H9 (cell line): ENCODE data around the gene BBS10. TPM values are rescaled to one million over a fixed set of nuclear protein-coding genes. Genes with fewer than 3 reads are reported as not detected.

Experiments used
- DNase-seq: peaks from one replicate; pipeline ENCODE4 v3.0.0-alpha.2; 2017
- H2AFZ ChIP-seq: one replicate; pipeline ENCODE4 v1.6.1; 2013; ENCODE audit warnings: mild to moderate bottlenecking, low read length, control low read depth, moderate library complexity
- H2AK5ac ChIP-seq: 2 replicates; pipeline ENCODE4 v1.6.1; 2013; ENCODE audit warnings: low read length, control low read depth, mixed read lengths; ENCODE audit not compliant: insufficient read length
- H2BK120ac ChIP-seq: one replicate; pipeline ENCODE4 v1.6.1; 2013; ENCODE audit warnings: low read depth, mild to moderate bottlenecking, low read length, control low read depth, inconsistent platforms; ENCODE audit not compliant: poor library complexity, severe bottlenecking
- H2BK12ac ChIP-seq: 2 replicates; pipeline ENCODE4 v1.6.1; 2013; ENCODE audit warnings: low read length, control low read depth, mixed read lengths, low read depth; ENCODE audit not compliant: insufficient read length
- H2BK15ac ChIP-seq: 2 replicates; pipeline ENCODE4 v1.6.1; 2013; ENCODE audit warnings: low read depth, low read length, control low read depth
- H2BK20ac ChIP-seq: one replicate; pipeline ENCODE4 v1.6.1; 2013; ENCODE audit warnings: low read depth, mild to moderate bottlenecking, low read length, control low read depth, inconsistent platforms; ENCODE audit not compliant: poor library complexity, severe bottlenecking
- H2BK5ac ChIP-seq: 2 replicates; pipeline ENCODE4 v1.6.1; 2013; ENCODE audit warnings: low read length, control low read depth, mixed read lengths; ENCODE audit not compliant: insufficient read length
- H3K14ac ChIP-seq: 2 replicates; pipeline ENCODE4 v1.6.1; 2013; ENCODE audit warnings: low read length, control low read depth; ENCODE audit not compliant: insufficient read depth
- H3K18ac ChIP-seq: 2 replicates; pipeline ENCODE4 v1.6.1; 2013; ENCODE audit warnings: low read depth, mild to moderate bottlenecking, mixed read lengths, low read length, control low read depth; ENCODE audit not compliant: insufficient read length
- H3K23ac ChIP-seq: 2 replicates; pipeline ENCODE4 v1.6.1; 2013; ENCODE audit warnings: low read length, control low read depth, mixed read lengths, low read depth; ENCODE audit not compliant: insufficient read length
- H3K23me2 ChIP-seq: 2 replicates; pipeline ENCODE4 v1.6.1; 2013; ENCODE audit warnings: low read depth, mild to moderate bottlenecking, mixed read lengths, low read length, control low read depth; ENCODE audit not compliant: insufficient read length, poor library complexity, severe bottlenecking
- H3K27ac ChIP-seq: 2 replicates; pipeline ENCODE4 v1.5.1; 2013; ENCODE audit warnings: low read length, control low read depth, mixed read lengths, low read depth; ENCODE audit not compliant: insufficient read length
- H3K27me3 ChIP-seq: 2 replicates; pipeline ENCODE4 v1.6.1; 2013; ENCODE audit warnings: low read length, control low read depth, inconsistent platforms; ENCODE audit not compliant: insufficient read depth
- H3K4ac ChIP-seq: 2 replicates; pipeline ENCODE4 v1.6.1; 2013; ENCODE audit warnings: low read depth, mild to moderate bottlenecking, control low read depth, inconsistent platforms, low read length, moderate library complexity
- H3K4me1 ChIP-seq: 2 replicates; pipeline ENCODE4 v1.6.1; 2013; ENCODE audit warnings: low read length, control low read depth, inconsistent platforms; ENCODE audit not compliant: insufficient read depth
- H3K4me2 ChIP-seq: 2 replicates; pipeline ENCODE4 v1.6.1; 2013; ENCODE audit warnings: low read length, control low read depth, mixed read lengths; ENCODE audit not compliant: insufficient read length, insufficient read depth
- H3K56ac ChIP-seq: 2 replicates; pipeline ENCODE4 v1.6.1; 2013; ENCODE audit warnings: low read depth, mild to moderate bottlenecking, mixed read lengths, low read length, control low read depth; ENCODE audit not compliant: insufficient read length
- H3K79me1 ChIP-seq: 2 replicates; pipeline ENCODE4 v1.6.1; 2013; ENCODE audit warnings: low read depth, mild to moderate bottlenecking, moderate library complexity, low read length, control low read depth, inconsistent platforms; ENCODE audit not compliant: insufficient read depth, poor library complexity, severe bottlenecking
- H3K79me2 ChIP-seq: 2 replicates; pipeline ENCODE4 v1.6.1; 2013; ENCODE audit warnings: low read length, control low read depth, inconsistent platforms; ENCODE audit not compliant: insufficient read depth
- H3K9ac ChIP-seq: 2 replicates; pipeline ENCODE4 v1.6.1; 2013; ENCODE audit warnings: low read length, control low read depth, mixed read lengths; ENCODE audit not compliant: insufficient read length; ENCODE audit errors: extremely low read depth
- H3K9me3 ChIP-seq: one replicate; pipeline ENCODE4 v1.6.1; 2013; ENCODE audit warnings: low read depth, low read length, inconsistent platforms; ENCODE audit not compliant: control insufficient read depth
- H3T11ph ChIP-seq: one replicate; pipeline ENCODE4 v1.6.1; 2013; ENCODE audit warnings: mild to moderate bottlenecking, low read length, control low read depth, inconsistent platforms
- H4K20me1 ChIP-seq: one replicate; pipeline ENCODE4 v1.6.1; 2013; ENCODE audit not compliant: control insufficient read depth, insufficient read length, insufficient read depth
- H4K5ac ChIP-seq: 2 replicates; pipeline ENCODE4 v1.6.1; 2013; ENCODE audit warnings: low read depth, mild to moderate bottlenecking, mixed read lengths, low read length, control low read depth; ENCODE audit not compliant: insufficient read length
- H4K8ac ChIP-seq: replicated peaks from 2 replicates; pipeline ENCODE4 v1.6.1; 2013; ENCODE audit warnings: low read length, control low read depth, mixed read lengths, low read depth; ENCODE audit not compliant: insufficient read length
- H4K91ac ChIP-seq: 2 replicates; pipeline ENCODE4 v1.6.1; 2013; ENCODE audit warnings: low read depth, mild to moderate bottlenecking, moderate library complexity, mixed read lengths, low read length, control low read depth; ENCODE audit not compliant: insufficient read length
- H3K27ac Mint-ChIP-seq, 3 experiments: 2 replicates in 2 of 3; 3 replicates in 1 of 3; pipeline ENCODE4 v1.8.0; 2020 to 2021; ENCODE audit warnings: mixed read lengths in 3 of 3, mild to moderate bottlenecking in 1 of 3, moderate library complexity in 1 of 3
- H3K27me3 Mint-ChIP-seq: 2 replicates; pipeline ENCODE4 v1.8.0; 2021; ENCODE audit warnings: low read depth, mild to moderate bottlenecking, moderate library complexity, mixed read lengths
- H3K36me3 Mint-ChIP-seq, 3 experiments: 2 replicates in 2 of 3; 3 replicates in 1 of 3; pipeline ENCODE4 v1.8.0; 2020 to 2021; ENCODE audit warnings: low read depth in 3 of 3, mixed read lengths in 3 of 3; ENCODE audit not compliant: insufficient read depth in 1 of 3
- H3K4me1 Mint-ChIP-seq, 2 experiments: 2 replicates each; pipeline ENCODE4 v1.8.0; 2020; ENCODE audit warnings: mixed read lengths in 2 of 2
- H3K4me3 Mint-ChIP-seq, 2 experiments: 2 replicates in 1 of 2; 3 replicates in 1 of 2; pipeline ENCODE4 v1.8.0; 2020 to 2021; ENCODE audit warnings: mild to moderate bottlenecking in 2 of 2, mixed read lengths in 2 of 2, moderate library complexity in 1 of 2
- H3K9me3 Mint-ChIP-seq, 2 experiments: 2 replicates in 1 of 2; 3 replicates in 1 of 2; pipeline ENCODE4 v1.8.0; 2020; ENCODE audit warnings: mild to moderate bottlenecking in 2 of 2, mixed read lengths in 2 of 2, moderate library complexity in 1 of 2
- WGBS: extraction: QIAGEN DNeasy Blood & Tissue Kit; methylation state at CpG from one replicate; pipeline ENCODE4 v1.1.7; 2013; ENCODE audit warnings: missing lambda C conversion rate, low lambda C conversion rate, mixed read lengths; ENCODE audit not compliant: insufficient read length; ENCODE audit errors: extremely low coverage; 5-methylcytosine and 5-hydroxymethylcytosine counted together
- total RNA-seq: library from RNA; stranded (reverse); gene quantifications from 2 replicates; pipeline ENCODE4 v1.2.1, GENCODE V29; 2021
- TF ChIP-seq, protein P1 (sequence below): fragments of 200-600 bp; sonication (generic); conservative IDR thresholded peaks from 3 replicates; pipeline ENCODE4 v1.8.0; 2021; ENCODE audit warnings: antibody characterized with exemption, mild to moderate bottlenecking

The BBS10 gene
- total RNA-seq, 1 experiment from 2014 or later, result 6.6 TPM

DNA sequence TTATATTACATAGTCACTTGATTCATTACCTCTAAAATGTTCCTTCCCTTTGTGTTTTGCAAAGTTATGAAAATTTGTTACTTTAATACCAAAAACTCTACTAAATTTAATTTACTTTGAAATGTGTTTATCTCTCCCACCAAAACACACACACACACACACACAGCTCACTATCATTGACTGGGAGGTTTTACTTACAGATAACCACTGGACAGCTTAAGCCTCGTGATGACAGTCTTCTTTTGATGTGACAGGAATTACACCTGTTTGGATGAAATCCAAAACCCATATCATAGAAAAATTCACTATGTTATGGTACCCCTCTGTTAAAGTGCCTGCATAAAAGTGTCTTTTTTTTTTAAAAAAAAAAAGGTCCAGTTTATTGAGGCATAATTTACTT is 15.6 kb downstream of the BBS10 start:
- H3K9me3 Mint-ChIP-seq, result peaks cover 0 to 6% of the 10 kb centered on the region in 2 experiments; a peak in 3 of 5 replicates
- no peak overlapping the region for H3K18ac ChIP-seq
- no peak overlapping the region for H3K27ac ChIP-seq

More for the DNA sequence above, 15.6 kb downstream of the BBS10 start:
- H4K20me1 ChIP-seq, result no peaks in the 10 kb centered on the region
- Mint-ChIP-seq H3K27me3 (no peaks in the 10 kb centered on the region), H3K27ac (no peak overlapping the region), H3K4me1 (peaks cover 3 to 7% of the 10 kb centered on the region in 2 experiments), H3K36me3 (no peaks in the 10 kb centered on the region), H3K4me3 (no peak overlapping the region)
- no peak overlapping the region for H2BK12ac ChIP-seq
- no peak overlapping the region for H2AK5ac ChIP-seq
- no peaks in the 10 kb centered on the region for H3K9me3 ChIP-seq
- H2BK120ac ChIP-seq, result no peak overlapping the region
- H4K5ac ChIP-seq, result no peak overlapping the region
- H2BK20ac ChIP-seq, result no peak overlapping the region
- H3K23ac ChIP-seq, result no peak overlapping the region
- H3T11ph ChIP-seq, result no peak overlapping the region
- H3K4ac ChIP-seq, result no peak overlapping the region
- H3K79me2 ChIP-seq, result no peaks in the 10 kb centered on the region
- no peak overlapping the region for H3K56ac ChIP-seq
- TF ChIP-seq, protein P1, sequence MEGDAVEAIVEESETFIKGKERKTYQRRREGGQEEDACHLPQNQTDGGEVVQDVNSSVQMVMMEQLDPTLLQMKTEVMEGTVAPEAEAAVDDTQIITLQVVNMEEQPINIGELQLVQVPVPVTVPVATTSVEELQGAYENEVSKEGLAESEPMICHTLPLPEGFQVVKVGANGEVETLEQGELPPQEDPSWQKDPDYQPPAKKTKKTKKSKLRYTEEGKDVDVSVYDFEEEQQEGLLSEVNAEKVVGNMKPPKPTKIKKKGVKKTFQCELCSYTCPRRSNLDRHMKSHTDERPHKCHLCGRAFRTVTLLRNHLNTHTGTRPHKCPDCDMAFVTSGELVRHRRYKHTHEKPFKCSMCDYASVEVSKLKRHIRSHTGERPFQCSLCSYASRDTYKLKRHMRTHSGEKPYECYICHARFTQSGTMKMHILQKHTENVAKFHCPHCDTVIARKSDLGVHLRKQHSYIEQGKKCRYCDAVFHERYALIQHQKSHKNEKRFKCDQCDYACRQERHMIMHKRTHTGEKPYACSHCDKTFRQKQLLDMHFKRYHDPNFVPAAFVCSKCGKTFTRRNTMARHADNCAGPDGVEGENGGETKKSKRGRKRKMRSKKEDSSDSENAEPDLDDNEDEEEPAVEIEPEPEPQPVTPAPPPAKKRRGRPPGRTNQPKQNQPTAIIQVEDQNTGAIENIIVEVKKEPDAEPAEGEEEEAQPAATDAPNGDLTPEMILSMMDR, result no peak
- H4K91ac ChIP-seq, result no peak overlapping the region
- no peaks in the 10 kb centered on the region for H3K4me1 ChIP-seq
- WGBS, result no CpG with 5 or more reads among the region's 1 CpG
- H2AFZ ChIP-seq, result no peak overlapping the region
- H3K27me3 ChIP-seq, result no peaks in the 10 kb centered on the region
- H3K14ac ChIP-seq, result no peak overlapping the region
- no peak overlapping the region for H3K4me2 ChIP-seq
- H3K23me2 ChIP-seq, result no peaks in the 10 kb centered on the region
- H2BK15ac ChIP-seq, result no peak overlapping the region
- H4K8ac ChIP-seq, result no peak overlapping the region
- H3K79me1 ChIP-seq, result no peaks in the 10 kb centered on the region
- H3K9ac ChIP-seq, result no peak overlapping the region
- no peak for DNase-seq
- no peak overlapping the region for H2BK5ac ChIP-seq
